HG02840 (cell line): ENCODE data around the gene P2RY2.
"Not testable (repeated sequence)": the region's sequence is repeated elsewhere in the genome, so short reads cannot be mapped to it uniquely, and the experiment has no call there.

Experiments
- ATAC-seq: cut with Tn5 transposase; IDR thresholded peaks from one replicate; pipeline ENCODE4 v1.9.1; 2021; ENCODE audit warnings: mild to moderate bottlenecking, moderate library complexity, moderate number of reproducible peaks; ENCODE audit not compliant: unreplicated experiment, low FRiP score

Gene P2RY2

DNA sequence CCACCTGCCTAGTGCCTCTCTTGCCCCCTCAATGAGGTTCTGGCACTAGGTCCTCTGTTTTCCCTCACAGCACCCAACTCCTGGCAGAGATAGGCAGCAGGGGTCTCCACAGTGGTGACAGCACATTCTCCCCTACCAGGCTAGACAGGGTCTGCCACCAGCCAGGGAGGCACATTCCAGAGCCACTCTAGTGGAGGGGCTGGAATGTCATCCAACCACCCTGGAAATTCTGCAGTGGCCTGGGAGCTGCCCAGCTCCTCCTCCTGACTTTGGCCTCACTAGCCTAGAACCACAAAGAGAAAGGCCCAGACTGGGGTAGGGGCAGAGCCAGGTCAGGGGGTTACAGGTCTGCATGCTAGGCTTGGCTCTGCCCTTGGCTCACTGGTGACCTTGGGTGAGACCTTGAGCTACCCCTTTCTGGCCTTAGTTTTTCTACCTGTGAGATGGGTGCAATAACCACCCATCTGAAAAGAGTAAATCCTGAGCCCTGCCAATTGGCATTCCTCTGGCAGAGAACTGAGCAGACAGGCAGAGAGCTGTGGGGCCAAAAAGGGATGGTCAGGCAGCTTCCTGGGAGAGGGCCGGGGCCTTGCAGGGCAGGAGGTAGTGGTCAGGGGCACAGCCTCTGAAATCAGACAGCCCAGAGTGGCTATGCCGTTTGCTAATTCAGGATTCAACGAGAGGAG lies 7.1 kb downstream of the P2RY2 start:
- no peak for ATAC-seq

GRCh38 chr11:73225851-73226250 lies 7.8 kb downstream of the P2RY2 start:
- ATAC-seq, result no peak

GRCh38 chr11:73226297-73227006 lies 8.4 kb downstream of the P2RY2 start:
- ATAC-seq, result no peak

DNA sequence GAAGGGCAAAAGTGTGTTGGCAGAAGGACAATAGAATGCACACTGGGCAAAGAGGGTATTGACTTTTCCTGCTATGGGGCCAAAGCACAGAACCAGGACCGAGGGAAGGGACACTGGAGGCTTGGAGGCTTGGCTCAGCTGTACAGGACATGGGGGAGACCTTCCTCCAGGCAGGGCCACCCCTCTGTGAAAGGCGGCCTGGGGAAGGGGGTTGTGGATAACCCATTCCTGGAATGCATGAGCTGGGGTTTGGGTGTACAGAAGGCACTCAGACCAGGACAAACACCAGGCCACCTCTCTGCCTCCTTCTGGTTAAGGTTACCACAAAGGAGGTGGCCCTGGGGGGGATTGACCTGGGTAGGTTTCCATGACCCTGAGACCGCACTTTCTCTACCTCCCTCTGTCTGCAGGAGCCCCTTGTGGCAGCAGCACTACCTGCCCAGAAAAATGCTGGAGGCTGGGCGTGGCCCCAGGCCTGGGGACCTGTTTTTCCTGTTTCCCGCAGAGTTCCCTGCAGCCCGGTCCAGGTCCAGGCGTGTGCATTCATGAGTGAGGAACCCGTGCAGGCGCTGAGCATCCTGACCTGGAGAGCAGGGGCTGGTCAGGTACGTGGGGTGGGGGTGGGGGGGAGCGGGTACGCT lies 9.6 kb downstream of the P2RY2 start:
- no peak for ATAC-seq

GRCh38 chr11:73228268-73229134 lies 10.4 kb downstream of the P2RY2 start:
- ATAC-seq, result no peak

DNA sequence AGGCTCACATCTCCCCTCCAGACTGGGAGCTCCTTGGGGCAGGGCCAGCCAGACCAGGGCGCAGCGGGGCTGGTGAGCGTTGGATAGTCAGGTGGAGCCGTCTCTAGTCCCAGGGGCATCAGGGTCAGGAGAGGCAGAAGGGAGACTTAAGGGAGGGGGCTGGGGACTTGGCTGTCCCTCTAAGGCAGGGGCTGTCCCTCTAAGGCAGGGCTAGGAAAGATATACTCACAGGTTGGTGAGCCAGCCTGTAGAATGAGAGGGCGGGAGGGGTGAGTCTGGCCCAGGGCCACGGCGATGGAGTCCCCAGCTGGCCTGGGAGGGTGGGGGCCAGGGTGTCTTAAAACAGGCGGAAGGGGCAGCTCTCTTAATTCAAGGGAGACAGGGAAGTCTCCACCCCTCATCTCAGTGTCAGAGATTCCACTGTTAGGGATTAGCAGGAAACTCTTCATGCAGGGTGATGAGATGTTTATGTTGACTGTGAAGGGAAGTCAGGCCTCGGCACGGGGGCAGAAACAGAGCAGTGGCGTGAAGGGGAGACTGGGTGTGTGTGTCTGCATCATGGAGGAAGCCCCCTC lies 11.3 kb downstream of the P2RY2 start:
- no peak for ATAC-seq

GRCh38 chr11:73229896-73230875 lies 12.1 kb downstream of the P2RY2 start:
- ATAC-seq, result no peak

DNA sequence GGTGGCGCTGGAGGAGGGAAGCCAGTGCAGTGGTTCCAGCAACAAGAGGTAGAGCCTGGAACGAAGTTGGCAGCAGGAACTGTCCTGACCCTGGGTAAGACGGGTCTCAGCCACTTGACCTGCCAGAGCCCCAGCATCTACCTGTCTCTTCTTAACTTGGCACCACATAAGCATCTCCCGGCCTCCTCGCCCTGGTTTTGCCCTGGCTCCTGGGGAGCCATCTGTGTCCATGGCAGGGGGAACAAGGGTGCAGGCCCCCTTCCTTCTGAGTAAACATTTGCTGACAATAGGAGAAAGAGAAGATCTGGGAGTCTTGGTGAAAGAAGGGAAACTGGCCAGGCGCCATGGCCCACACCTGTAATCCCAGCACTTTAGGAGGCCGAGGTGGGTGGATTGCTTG lies 12.8 kb downstream of the P2RY2 start:
- no peak for ATAC-seq

- not testable (repeated sequence) for ATAC-seq
These were observed 14.4 kb downstream of the P2RY2 start for GRCh38 chr11:73232487-73232886.

DNA sequence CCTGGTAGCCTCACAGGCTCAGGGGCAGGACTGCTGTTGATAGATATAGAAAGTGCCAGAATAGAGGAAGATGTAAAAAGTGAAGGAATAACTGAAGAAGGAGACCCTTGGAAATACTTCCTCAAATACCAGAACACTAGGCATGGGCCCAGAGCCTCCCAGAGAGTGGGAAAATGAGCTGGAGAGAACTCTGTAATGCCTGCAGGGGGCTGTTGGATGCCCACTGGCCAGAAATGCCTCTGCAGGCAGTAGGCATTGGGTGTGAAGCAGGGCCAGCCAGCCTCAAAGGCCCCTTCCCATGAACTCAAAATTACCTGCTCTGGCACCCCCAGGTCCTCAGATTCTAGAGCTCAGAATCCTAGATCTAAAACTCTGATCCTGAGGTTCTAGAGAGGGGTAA lies 15.1 kb downstream of the P2RY2 start:
- ATAC-seq, result no peak

- ATAC-seq, result no peak
These were observed 15.8 kb downstream of the P2RY2 start for GRCh38 chr11:73233692-73234470.

DNA sequence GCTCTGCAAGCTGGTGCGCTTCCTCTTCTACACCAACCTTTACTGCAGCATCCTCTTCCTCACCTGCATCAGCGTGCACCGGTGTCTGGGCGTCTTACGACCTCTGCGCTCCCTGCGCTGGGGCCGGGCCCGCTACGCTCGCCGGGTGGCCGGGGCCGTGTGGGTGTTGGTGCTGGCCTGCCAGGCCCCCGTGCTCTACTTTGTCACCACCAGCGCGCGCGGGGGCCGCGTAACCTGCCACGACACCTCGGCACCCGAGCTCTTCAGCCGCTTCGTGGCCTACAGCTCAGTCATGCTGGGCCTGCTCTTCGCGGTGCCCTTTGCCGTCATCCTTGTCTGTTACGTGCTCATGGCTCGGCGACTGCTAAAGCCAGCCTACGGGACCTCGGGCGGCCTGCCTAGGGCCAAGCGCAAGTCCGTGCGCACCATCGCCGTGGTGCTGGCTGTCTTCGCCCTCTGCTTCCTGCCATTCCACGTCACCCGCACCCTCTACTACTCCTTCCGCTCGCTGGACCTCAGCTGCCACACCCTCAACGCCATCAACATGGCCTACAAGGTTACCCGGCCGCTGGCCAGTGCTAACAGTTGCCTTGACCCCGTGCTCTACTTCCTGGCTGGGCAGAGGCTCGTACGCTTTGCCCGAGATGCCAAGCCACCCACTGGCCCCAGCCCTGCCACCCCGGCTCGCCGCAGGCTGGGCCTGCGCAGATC lies 16.5 kb downstream of the P2RY2 start:
- no peak for ATAC-seq

DNA sequence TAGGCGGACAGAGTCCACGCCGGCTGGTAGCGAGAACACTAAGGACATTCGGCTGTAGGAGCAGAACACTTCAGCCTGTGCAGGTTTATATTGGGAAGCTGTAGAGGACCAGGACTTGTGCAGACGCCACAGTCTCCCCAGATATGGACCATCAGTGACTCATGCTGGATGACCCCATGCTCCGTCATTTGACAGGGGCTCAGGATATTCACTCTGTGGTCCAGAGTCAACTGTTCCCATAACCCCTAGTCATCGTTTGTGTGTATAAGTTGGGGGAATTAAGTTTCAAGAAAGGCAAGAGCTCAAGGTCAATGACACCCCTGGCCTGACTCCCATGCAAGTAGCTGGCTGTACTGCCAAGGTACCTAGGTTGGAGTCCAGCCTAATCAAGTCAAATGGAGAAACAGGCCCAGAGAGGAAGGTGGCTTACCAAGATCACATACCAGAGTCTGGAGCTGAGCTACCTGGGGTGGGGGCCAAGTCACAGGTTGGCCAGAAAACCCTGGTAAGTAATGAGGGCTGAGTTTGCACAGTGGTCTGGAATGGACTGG lies 17.2 kb downstream of the P2RY2 start:
- ATAC-seq, result no peak

DNA sequence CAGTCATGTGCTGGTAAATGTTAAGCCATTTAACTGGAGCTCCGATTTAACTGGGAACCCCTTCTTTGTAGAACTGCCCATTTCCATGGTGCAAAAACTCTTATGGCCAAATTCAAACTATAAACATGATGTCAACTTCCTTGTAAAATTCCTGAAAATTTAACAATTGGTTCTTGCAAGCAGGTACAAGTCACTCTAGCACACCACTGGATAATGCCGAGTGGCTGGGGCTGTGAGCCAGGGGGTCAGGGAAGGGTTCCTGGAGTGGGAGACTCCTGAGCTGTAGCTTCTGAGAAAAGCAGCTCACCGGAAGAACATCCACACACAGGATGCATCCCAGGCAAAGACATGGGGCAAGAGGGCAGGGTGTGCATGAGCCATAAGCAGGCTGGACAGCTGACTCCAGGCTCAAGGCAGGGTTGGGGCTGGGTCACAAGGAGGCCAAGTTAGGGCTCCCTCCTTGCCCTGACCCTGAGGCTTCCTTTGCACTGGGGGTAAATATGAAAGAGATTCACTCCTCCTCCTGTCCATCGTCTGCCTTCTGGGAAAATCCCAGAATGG lies 18.2 kb downstream of the P2RY2 start:
- ATAC-seq, result no peak

DNA sequence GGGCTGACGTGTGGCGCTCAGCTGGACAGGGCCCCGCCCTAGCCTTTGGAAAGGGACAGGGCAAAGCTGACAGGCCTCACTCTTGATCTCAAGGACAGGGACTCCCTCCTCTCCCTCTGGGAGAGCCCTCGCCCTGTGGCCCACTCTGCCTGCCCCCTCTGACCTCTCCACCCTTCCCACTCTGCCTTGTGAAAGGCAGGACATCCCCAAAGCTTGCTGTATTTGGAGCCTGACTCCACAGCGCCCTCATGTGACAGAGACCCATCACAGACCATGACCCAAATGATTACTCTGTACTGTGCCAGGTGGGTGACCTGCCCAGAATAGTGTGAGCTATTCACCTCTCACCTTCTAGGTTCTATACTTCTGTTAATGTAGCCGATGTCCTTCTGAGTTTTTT lies 18.8 kb downstream of the P2RY2 start:
- ATAC-seq, result no peak

- ATAC-seq, result no peak
These were observed 19.6 kb downstream of the P2RY2 start for GRCh38 chr11:73237471-73238290.
